IPS-18c (cell line): ENCODE measurements around the gene WNT8B.
A peak's percentile ranks its signal among the peaks of the same experiment; 100 is the strongest.

ENCODE experiments used
- H3K4me3 ChIP-seq: 2 replicates; pipeline ENCODE4 v1.7.0; 2013; ENCODE audit warnings: low read depth, mild to moderate bottlenecking, low read length, moderate library complexity; ENCODE audit not compliant: insufficient read depth
- H3K9me3 ChIP-seq: one replicate; pipeline ENCODE4 v1.6.1; 2013; ENCODE audit warnings: mild to moderate bottlenecking, low read length, moderate library complexity; ENCODE audit not compliant: control insufficient read depth, insufficient read depth

WNT8B gene

DNA sequence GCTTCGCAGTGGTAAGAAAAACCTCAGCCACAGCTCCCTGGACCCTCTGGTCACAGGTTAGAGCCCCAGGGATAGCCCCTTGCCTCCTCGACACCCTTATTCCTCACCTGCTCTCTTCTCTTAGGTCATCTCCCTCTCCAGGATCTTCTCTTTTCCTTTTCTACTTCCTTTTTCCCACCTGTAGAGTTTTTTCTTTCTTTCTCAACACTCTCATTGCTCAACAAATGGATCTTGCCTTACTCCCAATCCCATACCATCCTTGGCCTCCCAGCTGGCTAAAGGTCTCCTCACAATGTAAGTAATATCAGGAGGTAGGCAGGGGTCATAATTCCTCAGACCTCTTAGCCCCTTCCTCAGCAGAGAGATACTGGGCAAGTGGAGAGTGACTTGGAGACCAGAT, 17.2 kb downstream of the WNT8B start:
- H3K4me3 ChIP-seq: no peak overlapping the region
- no peaks in the 10 kb centered on the region for H3K9me3 ChIP-seq

DNA sequence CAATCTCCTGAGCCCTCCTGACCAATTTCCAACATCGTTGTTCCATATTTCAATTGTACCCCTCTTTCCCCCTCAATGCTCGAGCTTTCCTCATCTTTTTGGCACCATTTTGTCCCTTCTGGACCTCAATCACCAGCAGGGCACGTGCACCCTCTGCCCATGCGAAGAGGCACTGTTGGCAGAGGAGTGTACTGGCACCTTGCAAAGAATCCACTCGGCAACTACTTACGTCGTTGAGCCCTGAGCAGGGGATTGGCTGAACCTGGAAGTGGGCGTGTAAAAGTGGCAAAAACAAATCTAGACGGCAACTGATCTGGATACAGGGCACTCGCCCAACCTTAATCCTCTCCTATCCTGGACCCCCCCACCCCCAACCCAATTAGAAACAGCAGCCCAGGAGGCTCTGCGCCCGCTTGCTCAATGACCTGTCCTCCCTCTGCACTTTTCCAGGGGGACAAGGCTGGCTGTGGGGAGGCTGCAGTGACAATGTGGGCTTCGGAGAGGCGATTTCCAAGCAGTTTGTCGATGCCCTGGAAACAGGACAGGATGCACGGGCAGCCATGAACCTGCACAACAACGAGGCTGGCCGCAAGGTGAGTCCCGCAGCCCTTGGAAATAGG, 18.8 kb downstream of the WNT8B start:
- no peaks in the 10 kb centered on the region for H3K9me3 ChIP-seq
- H3K4me3 ChIP-seq: peak overlapping the region; percentile 63

DNA sequence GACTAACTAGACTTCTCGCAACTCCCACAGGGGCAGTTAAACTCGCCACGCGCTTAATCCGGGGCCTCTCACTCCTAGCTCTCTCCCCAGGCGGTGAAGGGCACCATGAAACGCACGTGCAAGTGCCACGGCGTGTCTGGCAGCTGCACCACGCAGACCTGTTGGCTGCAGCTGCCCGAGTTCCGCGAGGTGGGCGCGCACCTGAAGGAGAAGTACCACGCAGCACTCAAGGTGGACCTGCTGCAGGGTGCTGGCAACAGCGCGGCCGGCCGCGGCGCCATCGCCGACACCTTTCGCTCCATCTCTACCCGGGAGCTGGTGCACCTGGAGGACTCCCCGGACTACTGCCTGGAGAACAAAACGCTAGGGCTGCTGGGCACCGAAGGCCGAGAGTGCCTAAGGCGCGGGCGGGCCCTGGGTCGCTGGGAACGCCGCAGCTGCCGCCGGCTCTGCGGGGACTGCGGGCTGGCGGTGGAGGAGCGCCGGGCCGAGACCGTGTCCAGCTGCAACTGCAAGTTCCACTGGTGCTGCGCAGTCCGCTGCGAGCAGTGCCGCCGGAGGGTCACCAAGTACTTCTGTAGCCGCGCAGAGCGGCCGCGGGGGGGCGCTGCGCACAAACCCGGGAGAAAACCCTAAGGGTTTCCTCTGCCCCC, 19.5 kb downstream of the WNT8B start:
- H3K4me3 ChIP-seq: peak overlapping the region; percentile 63

DNA sequence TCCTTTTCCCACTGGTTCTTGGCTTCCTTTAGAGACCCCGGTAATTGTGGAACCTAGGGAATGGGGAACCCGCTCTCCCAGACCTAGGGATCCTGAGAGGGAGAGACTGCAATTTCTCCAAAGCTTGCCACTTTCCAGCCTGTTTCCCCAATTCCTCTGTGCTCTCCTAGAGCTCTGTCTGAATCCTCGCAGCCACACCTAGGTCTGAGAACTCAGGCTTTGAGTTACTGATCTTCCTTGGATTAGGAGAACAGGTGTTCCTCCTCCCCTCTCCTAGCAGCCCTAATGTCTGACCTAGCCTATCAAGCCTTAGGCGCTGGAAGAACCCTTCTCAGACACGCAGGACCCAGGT, 20.0 kb downstream of the WNT8B start:
- H3K9me3 ChIP-seq: no peaks in the 10 kb centered on the region
- peak overlapping the region; percentile 12; the same call in 1 of the 2 replicates for H3K4me3 ChIP-seq

More for the DNA sequence above, 19.5 kb downstream of the WNT8B start:
- no peaks in the 10 kb centered on the region for H3K9me3 ChIP-seq

DNA sequence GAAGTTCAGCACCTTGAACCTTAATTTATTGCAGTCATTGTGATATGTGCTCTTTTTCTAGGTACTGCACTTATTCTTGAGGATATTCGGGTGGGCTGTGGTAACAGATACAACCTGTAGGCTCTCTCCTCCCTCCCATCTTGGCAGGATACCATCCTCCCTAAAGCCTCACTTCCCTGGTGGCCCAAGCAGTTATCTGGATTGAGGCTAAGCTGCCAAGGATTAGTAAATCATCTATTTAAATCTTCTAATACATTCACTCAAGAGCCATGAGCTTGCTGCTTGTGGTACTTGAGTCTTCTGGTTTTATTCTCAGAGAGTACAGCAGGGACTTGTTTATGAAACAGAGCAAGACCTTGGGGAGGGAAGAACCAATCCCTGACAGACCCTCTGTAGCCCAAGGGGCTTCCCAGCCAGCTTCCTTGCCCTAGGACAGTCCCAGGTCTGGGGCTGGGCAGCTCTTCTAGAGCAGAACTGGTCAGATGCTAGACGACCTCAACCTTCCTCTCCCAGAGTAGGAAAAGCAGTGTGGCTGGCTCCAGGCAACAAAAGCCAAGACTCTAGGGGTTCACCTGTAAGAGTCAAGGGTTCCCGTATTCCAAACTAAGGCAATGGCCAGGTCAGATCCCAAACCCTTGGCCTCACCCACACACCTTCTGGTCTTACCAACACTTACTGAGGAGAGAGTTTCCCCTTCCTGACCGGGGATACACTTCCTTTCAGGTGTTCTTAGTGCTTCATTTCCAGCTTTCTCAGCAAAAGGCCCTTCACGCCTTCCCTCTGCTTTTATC, 21.3 kb downstream of the WNT8B start:
- Histone ChIP-seq H3K9me3 (no peaks in the 10 kb centered on the region), H3K4me3 (no peak overlapping the region)

DNA sequence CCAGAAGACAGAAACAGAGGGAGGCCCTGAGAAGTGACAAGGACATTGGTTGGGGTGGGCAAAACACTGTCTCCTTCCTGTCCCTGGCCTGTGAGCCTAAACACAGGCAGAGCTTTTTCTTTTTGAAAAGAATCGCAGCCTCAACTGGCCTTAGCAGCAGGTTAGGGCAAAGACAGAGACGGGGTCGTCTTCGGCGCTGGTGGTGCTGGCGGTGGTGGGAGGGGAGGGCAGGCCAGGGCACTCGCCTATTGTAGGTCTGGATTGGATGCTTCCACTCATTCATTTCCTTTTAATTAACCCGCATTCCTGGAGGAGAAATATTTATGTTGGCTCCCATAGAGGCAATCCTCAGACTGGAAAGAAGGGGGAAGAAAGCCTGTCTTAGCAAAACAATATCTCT, 22.6 kb downstream of the WNT8B start:
- Histone ChIP-seq H3K9me3 (peaks cover 2% of the 10 kb centered on the region), H3K4me3 (0 out of 2 replicates have a peak overlapping the region, but pooled peaks have one; percentile 10)

DNA sequence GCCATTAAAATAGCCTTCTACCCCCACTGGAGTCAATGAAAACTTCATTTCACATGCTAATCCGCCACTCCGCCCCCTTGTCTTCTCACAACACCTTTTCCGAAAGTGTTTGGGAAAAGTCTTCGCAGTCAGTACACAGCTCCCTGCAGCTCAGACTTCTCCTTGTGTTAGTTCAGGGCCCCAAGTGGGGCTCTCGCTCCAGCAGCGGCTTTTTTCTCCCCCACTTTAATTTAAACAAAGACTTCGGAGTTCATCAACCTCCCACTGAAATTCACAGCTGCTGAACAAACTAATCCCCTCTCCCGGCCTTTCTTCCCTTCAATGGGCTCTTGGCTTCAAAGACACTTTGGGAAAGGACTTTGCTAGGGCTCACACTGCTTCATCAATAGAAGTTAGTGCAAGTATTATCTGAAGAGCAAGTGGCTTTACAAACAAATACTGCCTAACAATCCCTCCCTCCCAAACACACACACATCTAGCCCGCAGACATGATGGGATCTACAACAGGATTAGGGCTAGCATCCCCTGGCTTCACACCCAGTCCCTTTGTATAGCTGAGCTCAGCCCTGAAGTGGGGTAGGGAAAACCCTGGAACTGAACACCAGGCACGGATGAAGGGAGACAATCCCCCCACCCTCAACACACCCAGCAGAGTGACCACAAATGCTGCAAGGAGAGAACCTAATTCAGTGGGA, 23.1 kb downstream of the WNT8B start:
- Histone ChIP-seq H3K4me3 (peak overlapping the region; percentile 29), H3K9me3 (peaks cover 2% of the 10 kb centered on the region)

DNA sequence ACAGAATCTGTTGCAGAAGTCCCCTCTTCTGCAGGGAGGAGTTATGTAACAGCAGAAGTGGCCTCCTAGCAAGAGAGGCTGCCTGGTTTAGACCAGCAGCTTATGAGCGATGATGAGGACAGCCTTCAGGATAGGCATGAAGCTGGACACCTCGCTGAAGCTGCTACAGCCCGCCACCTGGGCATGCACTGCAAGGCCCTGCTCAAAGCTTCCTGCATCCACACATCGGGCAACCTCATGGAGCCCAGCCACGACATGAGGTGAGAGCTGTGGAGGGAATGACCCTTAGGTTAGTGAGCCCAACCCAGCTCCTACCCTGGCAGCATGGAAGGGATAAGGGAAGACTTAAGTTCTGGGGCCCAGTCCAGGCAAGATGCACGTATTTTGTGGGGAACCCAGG, 24.7 kb downstream of the WNT8B start:
- no peak overlapping the region for H3K4me3 ChIP-seq
- peaks cover 2% of the 10 kb centered on the region for H3K9me3 ChIP-seq

DNA sequence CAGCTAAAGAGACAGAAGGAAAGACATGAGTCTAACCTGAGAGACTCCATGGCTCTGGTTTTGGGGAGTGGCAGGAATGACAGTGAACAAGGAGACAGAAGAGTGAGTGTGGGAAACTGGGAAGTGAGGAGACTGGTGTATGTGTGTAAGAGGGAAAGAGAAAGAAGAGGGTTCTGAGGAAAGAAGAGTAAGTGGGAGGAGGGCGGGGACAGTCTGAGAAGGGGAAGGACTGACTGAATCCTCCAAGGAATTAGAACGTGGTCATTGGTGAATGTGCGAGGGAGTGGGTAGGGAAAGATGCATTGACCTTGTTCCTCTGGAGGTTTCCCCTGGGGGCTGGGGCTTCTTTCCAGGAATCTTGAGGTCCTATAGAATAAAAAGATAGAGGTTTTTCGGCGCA, 26.6 kb downstream of the WNT8B start:
- H3K9me3 ChIP-seq: peaks cover 2% of the 10 kb centered on the region
- no peak overlapping the region for H3K4me3 ChIP-seq

DNA sequence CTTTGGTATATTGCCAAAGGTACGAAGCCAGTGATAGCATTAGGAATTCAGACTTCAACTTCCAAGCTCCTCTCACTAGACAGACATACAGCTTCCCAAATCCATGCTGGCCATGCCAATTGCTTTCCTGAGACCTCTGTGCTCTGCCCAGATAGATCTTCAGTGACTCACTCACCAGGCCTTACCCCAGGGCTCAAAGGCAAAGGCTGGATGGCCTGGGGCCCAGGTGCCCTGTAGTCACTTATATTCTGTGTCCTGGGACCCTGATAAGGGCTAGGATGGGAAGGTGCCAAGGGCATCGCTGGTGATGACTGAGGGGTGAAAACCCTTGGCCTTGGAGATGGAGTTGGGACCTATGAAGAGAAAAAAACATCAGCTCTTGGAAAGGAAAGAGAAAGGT, 27.7 kb downstream of the WNT8B start:
- peaks cover 2% of the 10 kb centered on the region for H3K9me3 ChIP-seq

DNA sequence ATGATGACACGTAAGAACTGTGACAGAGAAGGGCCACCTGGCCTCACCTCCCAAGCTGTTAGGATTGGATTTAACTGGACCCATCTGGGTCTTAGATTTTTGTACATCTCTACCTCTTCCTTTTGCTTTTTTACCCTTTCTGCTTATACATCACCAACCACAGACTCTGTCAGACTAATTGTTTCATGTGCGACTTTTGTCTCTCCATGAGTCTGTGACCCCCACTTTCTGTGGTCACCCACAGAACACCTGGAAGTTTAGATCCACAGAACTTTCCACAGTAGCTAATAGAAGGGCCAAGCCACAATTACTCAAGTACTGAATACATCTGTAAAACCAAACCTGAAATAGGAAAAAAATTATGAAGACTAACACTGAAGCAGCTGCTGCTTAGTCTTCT, 33.8 kb downstream of the WNT8B start:
- Histone ChIP-seq H3K4me3 (no peak overlapping the region), H3K9me3 (peaks cover 2% of the 10 kb centered on the region)

More for the DNA sequence above, 27.7 kb downstream of the WNT8B start:
- H3K4me3 ChIP-seq: no peak overlapping the region

DNA sequence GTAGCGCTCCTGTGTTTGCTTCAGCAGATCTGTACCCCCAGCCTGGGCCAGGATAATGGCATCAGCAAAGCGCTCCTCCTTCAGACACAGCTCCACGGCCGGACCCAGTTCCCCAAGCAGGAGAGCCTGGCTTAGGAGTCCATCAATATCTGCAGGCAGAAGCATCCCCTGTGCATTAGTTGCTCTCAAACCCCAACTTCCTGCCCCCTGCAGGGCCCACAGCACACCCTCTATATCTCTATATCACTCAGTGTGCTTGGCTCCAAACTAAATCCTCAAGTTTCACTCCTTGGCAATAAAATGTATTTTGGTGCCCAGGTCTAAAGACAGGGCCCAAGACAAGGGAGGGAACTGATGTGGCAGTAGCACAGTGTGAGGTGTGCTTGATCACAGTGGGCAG, 35.2 kb downstream of the WNT8B start:
- Histone ChIP-seq H3K9me3 (peaks cover 2% of the 10 kb centered on the region), H3K4me3 (no peak overlapping the region)

DNA sequence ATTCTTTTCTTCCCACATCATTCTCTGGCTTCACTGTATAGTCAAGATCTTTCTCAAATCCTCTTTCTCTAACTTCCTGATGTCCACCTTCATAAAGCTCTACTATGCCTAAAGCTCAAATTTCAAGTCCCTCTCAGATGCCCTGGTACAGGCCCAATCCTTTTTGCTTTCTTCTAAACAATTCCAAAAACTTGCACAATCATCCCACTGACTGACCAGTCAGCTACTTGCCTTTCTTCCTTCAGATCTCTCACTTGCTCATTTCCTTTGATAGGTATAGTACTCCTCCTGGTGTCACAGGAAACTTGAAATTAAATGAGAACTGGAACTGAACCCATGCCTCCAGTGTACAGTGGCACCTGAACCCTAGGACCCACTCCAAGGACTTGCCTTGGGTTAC, 38.6 kb downstream of the WNT8B start:
- peaks cover 2% of the 10 kb centered on the region for H3K9me3 ChIP-seq

DNA sequence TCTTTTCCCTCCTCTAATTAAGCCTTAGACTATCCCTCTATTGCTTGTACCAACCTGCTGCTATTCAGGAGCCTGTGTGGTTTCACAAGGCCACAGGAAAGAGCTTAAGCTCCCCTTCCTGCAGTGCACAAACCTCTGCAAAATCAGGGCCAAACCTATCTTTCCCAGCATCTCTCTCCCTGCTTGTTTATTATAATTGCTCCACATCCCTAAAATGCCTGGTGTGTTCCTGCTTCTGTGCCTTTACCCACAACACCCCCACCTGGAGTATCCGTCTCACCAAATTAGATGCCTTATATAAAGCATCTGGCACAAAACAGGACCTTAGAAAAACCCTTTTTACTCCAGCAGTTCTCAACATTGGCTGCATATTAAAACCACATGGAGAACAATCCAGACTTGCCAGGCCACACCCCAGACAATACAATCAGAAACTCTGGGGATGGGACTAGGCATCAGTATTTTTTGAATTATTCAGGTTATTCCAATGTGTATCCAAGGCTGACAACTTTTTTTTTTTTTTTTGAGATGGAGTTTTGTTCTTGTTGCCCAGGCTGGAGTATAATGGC, 40.2 kb downstream of the WNT8B start:
- no peak overlapping the region for H3K4me3 ChIP-seq
- peaks cover 2% of the 10 kb centered on the region for H3K9me3 ChIP-seq

More for the DNA sequence above, 38.6 kb downstream of the WNT8B start:
- H3K4me3 ChIP-seq: no peak overlapping the region

DNA sequence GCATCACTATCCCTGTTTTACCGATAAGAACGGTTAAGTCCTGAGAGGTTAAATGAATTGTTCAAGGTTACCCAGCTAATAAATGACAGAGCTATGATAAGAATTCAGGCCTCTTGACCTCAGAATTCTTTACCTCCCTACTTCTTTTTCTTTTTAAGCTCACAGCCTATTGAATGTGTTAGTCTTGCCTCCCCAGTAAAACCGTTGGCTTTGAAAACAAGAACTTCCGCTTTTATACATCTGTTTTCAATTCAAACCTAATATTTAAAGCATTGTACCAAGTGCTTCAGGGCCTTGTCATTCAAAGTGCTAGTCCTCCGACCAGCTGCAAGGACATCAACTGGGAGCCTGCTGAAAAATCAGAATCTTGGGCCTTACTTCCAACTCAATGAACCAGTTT, 41.3 kb downstream of the WNT8B start:
- Histone ChIP-seq H3K9me3 (peaks cover 2% of the 10 kb centered on the region), H3K4me3 (no peak overlapping the region)

DNA sequence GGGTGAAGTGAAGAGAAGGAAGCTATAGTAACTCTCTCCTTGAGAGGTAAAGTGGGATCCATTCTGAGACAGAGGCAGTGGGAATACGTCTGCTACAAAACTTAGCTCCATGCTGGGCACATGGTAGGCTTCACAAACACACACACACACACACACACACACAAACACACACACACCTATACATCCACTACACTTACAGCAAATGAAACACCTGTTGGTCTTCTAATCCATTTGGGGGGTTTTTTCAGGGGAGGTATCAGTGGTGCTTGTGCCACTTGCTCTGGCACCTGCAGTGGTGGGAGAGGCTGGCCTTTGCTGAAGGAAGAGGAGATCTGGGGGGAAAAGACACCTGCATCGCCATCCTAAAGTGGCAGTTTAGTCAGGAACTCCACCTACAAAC, 42.4 kb downstream of the WNT8B start:
- Histone ChIP-seq H3K9me3 (no peaks in the 10 kb centered on the region), H3K4me3 (no peak overlapping the region)

DNA sequence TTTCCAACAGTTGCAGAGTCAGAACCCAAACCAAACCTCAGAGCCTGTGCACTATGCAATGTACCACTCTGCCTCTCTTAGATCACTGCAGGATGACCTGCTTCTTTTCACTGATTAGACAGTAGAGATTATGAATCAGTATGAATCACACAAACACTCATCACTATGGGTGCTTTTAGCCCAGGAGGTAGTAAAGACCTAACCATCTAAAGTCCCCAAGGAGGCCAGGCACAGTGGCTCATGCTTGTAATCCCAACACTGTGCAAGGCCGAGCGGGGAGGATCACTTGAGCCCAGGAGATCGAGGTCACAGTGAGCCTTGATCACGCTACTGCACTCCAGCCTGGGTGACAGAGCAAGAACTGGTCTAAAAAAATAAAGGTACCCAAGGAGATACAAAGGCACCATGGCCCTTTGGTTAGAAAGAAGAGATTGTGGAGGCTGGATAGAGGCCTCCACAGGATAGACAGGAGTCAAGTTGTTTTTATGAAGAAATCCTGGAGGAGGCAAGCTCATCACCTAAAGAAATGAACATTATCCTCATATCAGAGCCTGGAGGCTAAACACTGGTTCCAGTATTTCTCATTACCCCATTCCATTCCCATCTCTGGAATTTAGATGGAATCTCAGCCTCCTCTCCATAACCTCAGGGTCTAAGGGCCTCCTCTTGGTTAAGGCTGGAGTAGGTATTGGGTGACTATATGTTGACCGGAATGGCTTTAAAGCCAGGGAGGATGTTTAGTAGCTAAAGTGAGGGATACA, 44.0 kb downstream of the WNT8B start:
- no peak overlapping the region for H3K4me3 ChIP-seq
- H3K9me3 ChIP-seq: no peaks in the 10 kb centered on the region
